Eye (tissue), 1 donor: Measurements from ENCODE around the gene ZNF17.
A peak's percentile ranks its signal among the peaks of the same experiment; 100 is the strongest.
"Not testable (repeated sequence)": the region's sequence is repeated elsewhere in the genome, so short reads cannot be mapped to it uniquely, and the experiment has no call there.

Experiments used
- DNase-seq: peaks from one replicate; pipeline ENCODE4 v3.0.0-alpha.2; 2015

The ZNF17 gene

DNA sequence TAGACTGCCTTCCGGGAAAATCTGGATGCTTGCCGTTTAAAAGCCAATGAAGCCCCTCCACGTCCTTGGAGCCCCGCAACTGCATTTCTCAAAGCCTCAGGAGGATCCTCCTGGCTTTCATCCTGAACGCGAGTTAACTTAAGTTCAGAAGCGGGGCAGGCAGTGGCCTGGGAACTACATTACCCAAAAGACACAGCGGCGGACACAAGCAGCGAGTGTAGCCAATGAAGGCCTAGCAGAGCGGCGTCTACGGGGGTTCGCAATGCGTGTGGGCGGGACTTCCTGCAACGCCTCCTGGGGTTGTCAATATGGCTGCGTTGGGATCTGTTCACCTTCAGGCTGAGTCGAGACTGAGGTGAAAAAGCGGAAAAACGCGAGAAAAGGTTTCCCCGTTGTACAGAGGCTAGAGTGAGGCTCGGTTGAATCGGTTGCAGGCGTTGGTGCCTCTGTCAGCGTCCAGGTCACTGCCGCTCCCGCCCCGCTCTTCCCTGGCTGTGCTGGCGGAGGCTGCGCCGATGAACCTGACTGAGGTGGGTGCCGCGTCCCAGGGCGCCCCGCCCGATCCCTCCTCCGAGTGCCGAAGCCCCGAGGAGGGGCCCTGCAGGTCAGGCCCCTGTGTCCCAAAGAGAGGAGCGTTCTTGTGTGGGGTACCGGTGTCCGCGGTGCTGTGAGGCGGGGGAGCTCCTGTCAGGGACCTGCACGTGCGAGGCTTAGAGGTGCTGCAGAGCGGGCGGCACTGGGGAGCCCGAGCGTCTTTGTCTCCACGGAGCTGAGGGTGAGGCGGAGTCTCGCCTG, at the start of gene ZNF17:
TSS of gene ZNF17 (plus strand) at position 285 of the 795 bp plus-strand sequence. CDS start 2,455 bp downstream, outside the sequence.
- DNase-seq: peak; percentile 97

DNA sequence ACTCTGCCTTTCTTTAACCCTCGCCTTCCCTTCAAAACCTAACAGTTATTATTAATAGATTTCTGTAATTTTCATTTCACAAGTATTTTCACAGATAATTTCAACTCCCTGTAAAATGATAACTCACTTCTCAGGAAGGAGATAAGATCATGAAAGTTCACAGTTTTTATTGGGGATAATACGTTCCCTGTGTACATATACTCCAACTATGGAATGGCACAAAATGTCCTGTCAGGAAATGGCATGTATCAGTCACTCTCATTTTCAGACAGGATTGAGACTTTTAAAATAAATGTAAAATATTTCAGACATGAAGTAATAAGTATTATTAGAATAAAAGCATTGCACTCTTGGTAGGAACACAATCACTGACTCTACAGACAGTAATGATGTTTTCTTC, 48.5 kb upstream of the ZNF17 start:
- peak; percentile 2 for DNase-seq

DNA sequence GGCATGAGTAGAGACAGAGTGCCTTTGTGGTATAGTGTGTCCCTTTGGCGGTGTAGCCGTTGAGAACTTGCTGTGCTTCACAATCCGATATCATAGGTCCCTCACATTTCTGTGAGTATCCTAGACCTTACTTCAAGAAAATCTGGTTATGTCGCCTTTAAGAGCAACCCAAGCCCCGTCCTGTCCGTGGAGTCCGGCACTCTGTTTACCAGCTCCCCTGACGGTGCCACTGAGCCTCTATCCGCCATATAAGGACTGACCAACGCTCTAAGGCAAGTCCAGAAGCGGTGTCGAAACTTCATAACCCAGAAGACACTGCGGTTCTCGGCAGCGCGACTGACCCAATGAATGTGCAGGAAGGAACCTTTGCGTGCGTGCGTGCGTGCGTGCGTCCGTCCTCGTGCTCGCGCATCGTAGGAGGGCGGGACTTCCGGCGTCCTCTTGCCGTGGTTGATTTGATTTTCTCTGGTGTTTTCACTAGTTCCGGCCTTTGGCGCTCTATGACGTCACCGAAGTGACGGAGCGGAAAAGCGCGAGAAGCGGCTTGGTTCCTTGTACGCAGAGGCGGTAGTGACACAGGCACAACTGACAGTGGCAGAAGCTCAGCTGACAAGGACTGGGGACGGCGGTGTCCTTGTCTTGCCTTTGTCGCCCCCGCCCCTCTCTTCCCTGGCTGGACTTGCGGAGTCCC, 47.8 kb upstream of the ZNF17 start, which contains the start of the genes TRAPPC2B and ZNF547:
TSS of gene TRAPPC2B (plus strand) at position 555 of the 691 bp plus-strand sequence. CDS start 1,283 bp downstream, outside the sequence.
TSS of gene ZNF547 (plus strand) at position 555 of the 691 bp plus-strand sequence. CDS start 5,005 bp downstream, outside the sequence.
- peak; percentile 100 for DNase-seq

DNA sequence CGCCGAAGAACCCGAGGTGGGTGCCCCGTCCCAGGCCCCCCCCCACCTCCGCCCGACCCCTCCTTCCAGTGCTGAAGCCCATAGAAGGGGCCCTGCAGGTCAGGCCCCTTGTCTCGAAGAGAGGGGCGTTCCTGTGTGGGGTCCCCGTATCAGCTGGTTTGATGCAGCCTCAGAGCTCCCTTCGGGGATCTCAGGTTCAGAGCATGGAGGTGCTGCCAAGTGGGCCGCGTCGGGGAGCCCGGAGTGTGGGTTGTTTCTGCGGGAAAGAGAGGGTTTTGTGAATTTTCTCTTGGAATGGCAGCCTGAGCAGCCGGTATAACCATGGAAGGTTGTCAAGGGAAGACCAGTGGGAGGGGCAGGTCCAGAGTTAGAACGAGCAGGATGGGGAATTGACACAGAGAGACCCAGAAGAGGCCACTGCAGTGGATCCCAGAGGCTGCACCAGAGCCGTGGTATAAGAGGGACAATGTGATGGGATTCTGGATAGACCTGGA, 47.2 kb upstream of the ZNF17 start:
- no peak for DNase-seq

DNA sequence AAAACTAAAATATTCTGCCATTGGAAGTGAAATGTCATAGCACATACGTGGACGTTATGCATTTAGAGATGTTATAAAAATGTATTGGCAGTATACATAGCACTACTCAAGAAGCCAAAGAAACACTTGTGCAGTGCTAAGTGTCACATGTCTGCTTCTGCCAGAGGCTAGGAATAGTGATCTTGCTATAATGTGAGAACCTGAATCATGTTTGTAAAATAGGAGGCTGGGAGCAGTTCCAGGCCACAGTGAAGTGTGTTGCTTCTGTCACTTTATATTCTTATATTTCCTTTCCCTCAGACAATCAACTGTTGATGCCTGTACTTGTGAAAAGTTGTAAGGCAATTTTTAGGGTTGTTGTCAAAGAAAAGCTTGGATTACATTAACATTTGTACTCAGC, 44.2 kb upstream of the ZNF17 start:
- no peak for DNase-seq

DNA sequence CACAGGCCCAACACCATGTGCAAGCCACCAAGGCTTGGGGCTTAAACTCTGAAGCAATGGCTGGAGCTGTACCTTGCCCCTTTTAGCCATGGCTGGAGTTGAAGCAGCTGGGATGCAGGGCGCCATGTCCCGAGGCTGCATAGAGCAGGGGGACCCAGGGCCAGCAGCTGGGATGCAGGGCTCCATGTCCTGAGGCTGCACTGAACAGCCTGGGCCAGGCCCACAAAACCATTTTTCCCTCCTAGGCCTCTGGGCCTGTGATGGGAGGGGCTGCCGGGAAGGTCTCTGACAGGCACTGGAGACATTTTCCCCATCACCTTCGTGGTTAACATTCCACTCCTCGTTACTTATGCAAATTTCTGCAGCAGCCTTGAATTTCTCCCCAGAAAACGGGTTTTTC, 36.8 kb upstream of the ZNF17 start:
- DNase-seq: no peak

DNA sequence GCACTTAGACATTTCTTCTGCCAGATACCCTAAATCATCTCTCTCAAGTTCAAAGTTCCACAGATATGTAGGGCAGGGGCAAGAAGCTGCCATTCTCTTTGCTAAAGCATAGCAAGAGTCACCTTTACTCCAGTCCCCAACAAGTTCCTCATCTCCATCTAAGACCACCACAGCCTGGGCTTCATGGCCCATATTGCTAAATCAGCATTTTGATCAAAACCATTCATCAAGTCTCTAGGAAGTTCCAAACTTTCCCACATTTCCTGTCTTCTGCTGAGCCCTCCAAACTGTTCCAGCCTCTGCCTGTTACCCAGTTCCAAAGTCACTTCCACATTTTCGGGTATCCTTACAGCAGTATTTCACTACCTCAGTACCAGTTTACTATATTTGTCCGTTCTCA, 36.3 kb upstream of the ZNF17 start:
- DNase-seq: not testable (repeated sequence)

DNA sequence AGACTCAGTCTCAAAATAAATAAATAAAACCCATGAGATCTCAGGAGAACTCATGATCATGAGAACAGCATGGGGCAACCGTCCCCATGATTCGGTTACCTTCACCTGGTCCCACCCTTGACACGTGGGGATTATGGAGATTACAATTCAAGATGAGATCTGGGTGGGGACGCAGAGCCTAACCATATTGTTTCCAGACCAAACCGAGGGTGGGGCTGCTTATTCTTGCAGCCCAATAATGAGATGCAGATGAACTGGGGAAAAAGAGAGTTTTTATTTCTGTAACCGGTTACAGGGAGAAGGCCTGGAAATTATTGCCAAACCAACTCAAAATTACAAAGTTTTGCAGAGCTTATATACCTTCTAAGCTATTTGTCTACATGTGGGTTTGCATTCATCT, 34.8 kb upstream of the ZNF17 start:
- no peak for DNase-seq

DNA sequence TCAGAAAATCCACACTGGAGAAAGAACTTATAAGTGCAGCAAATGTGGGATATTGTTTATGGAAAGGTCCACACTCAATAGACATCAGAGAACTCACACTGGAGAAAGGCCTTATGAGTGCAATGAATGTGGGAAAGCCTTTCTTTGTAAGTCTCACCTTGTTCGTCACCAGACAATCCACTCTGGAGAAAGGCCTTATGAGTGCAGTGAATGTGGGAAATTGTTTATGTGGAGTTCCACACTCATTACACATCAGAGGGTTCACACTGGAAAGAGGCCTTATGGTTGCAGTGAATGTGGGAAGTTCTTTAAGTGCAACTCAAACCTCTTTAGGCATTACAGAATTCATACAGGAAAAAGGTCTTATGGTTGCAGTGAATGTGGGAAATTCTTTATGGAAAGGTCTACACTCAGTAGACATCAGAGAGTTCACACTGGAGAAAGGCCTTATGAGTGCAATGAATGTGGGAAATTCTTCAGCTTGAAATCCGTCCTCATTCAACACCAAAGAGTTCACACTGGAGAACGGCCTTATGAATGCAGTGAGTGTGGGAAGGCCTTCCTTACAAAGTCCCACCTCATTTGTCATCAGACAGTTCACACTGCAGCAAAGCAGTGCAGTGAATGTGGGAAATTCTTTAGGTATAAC, 33.3 kb upstream of the ZNF17 start:
- no peak for DNase-seq

DNA sequence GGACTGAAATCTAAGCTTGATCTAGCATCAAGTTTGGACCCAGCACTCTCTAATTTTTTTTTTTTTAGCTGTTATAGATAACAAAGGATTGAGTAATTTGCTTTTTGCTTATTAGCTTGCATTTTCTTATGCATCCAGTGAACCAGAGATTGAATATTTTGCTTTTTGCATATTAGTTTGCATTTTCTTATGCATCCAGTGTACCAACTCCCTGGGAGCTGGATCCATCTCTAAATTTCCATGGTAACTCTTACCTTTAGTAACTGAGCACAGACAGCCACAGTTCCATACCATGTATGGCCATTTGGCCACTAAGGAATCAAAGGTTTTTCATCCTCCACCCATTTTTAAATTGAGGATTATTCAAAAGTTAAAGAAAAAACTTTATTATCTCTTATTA, 30.0 kb upstream of the ZNF17 start:
- DNase-seq: no peak

DNA sequence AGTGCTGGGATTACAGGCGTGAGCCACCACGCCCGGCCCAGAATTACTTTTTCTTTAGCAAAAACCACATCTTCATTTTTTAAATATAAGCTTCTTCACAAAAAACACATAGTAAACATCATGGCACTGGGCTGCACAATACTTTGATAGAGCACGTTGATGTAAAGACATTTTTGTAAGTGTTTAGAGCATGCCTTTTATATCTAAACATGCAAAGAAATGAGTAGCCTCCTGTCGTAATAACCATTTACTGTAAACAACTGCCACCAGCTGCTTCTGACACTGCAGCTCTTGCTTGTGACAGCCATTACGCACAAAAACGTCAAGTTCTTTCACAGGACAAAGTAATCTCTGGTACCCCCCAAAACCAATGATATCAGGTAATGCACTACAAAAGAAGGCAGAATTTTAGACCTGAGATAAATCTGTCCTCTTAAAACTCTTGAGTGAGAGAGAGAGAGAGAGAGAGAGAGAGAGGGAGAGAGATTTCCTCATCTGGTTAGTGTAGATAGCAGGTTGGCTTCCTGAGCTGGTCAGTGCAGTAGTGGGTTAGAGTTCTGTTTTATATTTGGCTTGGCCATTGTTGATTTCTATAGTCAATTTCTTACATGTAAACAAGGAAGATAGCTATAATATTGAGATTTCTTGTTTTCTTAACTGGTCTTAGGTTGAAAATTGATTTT, 28.0 kb upstream of the ZNF17 start:
- DNase-seq: no peak

DNA sequence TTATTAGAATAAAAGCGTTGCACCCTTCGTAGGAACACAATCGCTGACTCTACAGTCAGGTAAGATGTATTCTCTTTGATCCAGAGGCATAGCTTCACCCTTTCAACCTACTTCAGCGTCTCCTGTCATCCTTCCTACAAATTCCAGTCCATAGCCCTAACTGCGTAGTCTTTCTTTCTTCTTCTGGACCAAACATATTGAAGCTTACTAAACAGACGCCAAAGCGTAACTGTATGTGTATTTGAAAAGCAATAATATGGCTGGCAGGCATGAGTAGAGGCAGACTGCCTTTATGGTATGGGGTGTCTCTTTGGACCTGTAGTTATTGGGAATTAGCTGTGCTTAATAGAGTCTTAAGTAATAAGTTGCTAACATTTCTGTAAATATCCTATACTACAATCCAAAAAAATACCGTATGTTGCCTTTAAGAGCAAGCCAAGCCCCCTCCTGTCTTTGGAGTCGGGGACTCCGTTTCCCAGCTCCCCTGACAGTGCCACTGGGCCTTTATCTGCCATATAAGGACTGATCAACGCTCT, 21.7 kb upstream of the ZNF17 start:
- no peak for DNase-seq

DNA sequence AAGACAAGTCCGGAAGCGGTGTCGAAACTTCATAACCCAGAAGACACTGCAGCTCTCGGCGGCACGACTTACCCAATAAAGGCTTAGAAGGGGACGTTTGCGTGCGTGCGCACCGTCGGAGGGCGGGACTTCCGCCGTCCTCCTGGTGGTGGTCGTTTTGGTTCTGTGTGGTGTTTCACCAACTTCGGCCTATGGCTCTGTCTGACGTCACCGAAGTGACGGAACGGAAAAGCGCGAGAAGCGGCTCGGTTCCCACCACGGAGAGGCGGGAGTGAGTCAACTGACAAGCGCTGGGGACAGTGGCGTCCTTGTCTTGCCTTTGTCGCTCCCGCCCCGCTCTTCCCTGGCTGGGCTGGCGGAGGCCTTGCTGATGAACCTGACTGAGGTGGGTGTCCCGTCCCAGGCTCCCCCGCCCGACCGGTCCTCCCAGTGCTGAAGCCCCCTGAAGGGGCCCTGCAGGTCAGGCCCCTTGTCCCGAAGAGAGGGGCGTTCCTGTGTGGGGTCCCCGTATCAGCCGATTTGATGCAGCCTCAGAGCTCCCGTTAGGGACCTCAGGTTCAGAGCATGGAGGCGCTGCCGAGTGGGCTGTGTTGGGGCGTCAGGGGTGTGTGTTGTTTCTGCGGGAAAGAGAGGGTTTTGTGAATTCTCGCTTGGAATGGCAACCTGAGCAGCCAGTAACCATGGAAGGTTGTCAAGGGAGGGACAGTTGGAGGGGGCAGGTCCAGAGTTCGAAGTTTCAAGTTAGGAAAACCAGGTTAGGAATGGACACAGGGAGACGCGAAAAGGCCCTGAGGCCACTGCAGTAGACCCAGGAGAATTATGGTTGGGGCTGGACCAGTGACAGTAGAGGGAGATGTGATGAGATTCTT, 21.0 kb upstream of the ZNF17 start, which contains the start of gene ZNF548:
TSS of gene ZNF548 (plus strand) at position 125 of the 869 bp plus-strand sequence. CDS start at position 371, 246 bp downstream.
- DNase-seq: peak; percentile 99

DNA sequence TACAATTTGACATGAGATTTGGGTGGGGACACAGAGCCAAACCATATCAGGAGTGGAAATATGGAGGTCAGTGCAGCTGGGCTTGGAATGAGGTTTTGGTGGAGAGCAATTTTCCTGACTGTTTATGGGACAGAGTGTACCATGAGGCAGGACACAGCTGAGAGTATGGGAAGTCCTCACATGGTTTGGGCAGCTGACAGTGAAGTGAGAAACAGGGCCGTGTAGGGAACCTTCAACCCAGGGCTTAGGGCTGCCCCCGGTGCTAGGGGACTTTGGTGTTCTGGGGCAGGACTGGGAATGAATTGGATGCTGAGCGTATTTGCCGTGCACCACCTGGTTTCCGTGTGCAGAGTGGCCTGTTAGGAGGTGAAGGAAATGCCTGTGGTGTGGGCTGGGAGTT, 15.3 kb upstream of the ZNF17 start:
- no peak for DNase-seq

DNA sequence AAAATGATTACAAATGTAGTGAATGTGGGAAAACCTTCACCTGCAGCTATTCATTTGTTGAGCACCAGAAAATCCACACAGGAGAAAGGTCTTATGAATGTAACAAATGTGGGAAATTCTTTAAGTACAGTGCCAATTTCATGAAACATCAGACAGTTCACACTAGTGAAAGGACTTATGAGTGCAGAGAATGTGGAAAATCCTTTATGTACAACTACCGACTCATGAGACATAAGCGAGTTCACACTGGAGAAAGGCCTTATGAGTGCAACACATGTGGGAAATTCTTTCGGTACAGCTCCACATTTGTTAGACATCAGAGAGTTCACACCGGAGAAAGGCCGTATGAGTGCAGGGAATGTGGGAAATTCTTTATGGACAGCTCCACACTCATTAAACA, 12.1 kb upstream of the ZNF17 start:
- no peak for DNase-seq

DNA sequence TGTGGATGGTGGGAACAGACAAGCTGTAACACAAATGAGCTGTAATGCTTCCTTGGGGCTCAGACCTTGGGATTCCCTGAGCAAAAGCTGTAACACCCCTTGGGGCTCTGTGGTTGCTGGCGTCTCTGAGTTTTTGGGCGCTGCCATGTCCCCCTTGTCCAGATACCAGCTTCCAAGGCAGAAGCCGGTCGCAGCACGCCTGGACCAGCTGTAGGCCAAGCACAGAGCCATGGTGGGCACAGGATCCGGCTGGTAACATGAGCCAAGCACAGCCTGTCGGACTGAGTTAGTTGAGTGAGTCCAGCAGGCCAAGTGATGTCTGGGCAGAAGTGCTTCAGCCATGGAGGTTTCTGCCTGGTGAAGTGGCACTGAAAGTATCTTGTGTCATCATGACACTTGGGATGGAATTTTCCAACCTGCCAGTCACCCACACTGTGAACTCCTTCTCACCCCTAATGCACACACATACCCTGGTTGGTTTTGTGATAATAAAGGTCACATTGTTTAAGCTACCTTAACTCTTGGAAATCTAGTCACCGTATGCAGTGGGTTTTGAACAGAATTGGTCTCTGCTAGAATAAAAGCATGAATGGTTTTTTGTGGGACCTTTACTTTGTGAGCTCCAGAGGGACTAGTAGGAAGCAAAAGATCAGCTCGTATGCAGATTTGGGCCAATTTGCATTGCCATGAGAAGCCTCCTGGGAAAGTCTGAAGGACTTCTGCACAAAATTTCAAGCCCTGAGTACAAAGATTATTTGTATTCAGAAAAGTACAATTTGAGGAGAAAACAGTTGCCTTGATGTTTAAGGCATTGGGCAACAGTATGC, 7.0 kb upstream of the ZNF17 start:
- no peak for DNase-seq

DNA sequence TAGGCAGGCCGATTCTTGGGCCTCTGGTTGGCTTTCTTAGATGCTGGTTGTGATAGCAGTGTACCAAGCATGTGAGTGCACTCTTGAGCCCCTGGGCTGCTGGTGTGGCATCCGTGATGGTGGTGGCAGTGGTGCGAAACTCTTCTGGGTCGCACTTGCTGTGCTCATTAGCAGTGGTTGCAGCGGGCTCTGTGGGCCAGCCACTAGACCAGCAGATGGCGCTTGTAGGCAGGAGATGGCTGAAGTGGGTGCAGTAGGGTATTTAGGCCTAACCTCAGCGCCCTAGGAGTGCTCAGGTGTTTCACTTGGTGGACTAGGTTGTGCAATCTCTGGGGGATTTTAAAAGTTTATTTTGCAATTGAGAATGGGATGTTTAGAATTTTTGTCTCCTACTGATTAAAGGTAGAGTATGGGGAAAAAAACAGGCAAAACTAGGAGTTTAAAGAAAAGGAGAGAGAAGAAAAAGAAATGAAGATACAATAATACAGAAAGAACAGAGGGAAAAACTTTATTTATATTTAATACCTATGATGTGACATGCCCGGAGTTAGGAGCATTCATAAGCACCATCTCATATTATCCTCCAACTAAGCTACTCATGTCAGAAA, 4.3 kb upstream of the ZNF17 start:
- peak; percentile 83 for DNase-seq

DNA sequence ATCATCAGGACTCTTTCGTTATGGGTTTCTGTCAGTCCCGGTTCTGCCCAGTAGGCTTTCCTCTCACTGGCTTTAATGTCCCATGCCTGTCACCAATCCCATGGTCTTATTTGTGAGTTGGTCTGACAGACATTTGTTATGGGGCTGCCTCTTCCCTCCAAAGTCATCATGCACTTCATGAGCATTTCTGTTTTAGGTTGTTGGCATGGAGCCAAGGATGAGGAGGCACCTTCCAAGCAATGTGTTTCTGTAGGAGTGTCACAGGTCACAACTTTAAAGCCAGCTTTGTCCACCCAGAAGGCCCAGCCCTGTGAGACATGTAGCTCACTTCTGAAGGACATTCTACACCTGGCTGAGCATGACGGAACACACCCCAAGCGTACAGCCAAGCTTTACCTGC, 8.5 kb downstream of the ZNF17 start:
- DNase-seq: no peak

DNA sequence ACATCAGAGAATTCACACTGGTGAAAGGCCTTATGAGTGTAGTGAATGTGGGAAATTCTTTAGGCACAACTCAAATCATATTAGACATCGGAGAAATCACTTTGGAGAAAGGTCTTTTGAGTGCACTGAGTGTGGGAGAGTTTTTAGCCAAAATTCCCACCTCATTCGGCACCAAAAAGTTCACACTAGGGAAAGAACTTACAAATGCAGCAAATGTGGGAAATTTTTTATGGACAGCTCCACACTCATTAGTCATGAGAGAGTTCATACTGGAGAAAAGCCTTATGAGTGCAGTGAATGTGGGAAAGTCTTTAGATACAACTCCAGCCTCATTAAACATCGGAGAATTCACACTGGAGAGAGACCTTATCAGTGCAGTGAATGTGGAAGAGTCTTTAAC, 10.1 kb downstream of the ZNF17 start:
- no peak for DNase-seq
